RWPE2 (cell line): ENCODE data around the gene SLC44A1.

Experiments used
- ATAC-seq: fragments of 200-7000 bp; cut with Tn5 transposase; 3 replicates; pipeline ENCODE4 v1.9.1; 2021; ENCODE audit warnings: low read depth
- DNase-seq: peaks from one replicate; pipeline ENCODE4 v3.0.0-alpha.2; 2020; ENCODE audit warnings: low spot score
- H3K27ac ChIP-seq: fragments of 450-650 bp; 2 replicates; pipeline ENCODE4 v1.5.1; 2017; ENCODE audit warnings: mild to moderate bottlenecking; ENCODE audit not compliant: poor library complexity, severe bottlenecking
- H3K27me3 ChIP-seq: fragments of 250-450 bp; sonication (Bioruptor Pico); 2 replicates; pipeline ENCODE4 v1.5.1; 2021; ENCODE audit warnings: mild to moderate bottlenecking, moderate library complexity; ENCODE audit not compliant: insufficient read depth, poor library complexity, severe bottlenecking
- H3K36me3 ChIP-seq: fragments of 250-450 bp; sonication (Bioruptor Pico); 2 replicates; pipeline ENCODE4 v1.5.1; 2020; ENCODE audit warnings: low read depth, mild to moderate bottlenecking, moderate library complexity
- H3K4me1 ChIP-seq: fragments of 250-450 bp; sonication (Bioruptor Pico); 2 replicates; pipeline ENCODE4 v1.5.1; 2021; ENCODE audit warnings: mild to moderate bottlenecking, moderate library complexity; ENCODE audit not compliant: insufficient read depth, poor library complexity, severe bottlenecking
- H3K4me3 ChIP-seq: fragments of 250-450 bp; sonication (Bioruptor Pico); 2 replicates; pipeline ENCODE4 v1.5.1; 2021; ENCODE audit warnings: mild to moderate bottlenecking, moderate library complexity; ENCODE audit not compliant: severe bottlenecking
- H3K9me3 ChIP-seq: fragments of 250-450 bp; sonication (Bioruptor Pico); 2 replicates; pipeline ENCODE4 v1.5.1; 2021; ENCODE audit warnings: mild to moderate bottlenecking, moderate library complexity; ENCODE audit not compliant: severe bottlenecking
- TF ChIP-seq, protein P1 (sequence below): fragments of 450-650 bp; IDR thresholded peaks from one replicate; pipeline ENCODE4 v1.5.1; 2017; ENCODE audit warnings: mild to moderate bottlenecking, moderate library complexity; ENCODE audit not compliant: poor library complexity, severe bottlenecking

Gene SLC44A1

DNA sequence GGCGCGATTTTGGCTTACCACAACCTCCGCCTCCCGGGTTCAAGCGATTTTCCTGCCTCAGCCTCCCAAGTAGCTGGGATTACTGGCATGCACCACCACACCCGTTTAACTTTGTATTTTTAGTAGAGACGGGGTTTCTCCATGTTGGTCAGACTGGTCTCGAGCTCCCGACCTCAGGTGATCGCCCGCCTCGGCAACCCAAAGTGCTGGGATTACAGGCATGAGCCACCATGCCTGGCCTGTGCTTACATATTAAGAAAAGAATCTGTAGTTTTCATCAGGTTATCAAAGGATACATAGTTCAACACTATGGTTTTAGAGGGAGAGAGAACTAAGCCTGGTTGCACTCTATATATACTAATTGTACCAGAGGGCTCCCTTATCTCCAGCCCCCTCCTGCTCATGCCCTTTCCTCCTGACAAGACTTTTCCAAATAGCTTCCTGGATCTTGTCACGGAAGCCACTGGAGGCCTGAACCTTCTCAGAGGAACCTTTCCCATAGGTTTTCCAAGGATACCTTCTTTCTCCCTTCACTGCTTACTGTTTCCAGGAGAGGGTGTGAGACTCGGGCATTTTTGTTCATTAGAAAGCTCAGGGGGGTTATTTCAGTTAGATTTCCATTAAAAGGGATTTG, 53.1 kb downstream of the SLC44A1 start:
- ATAC-seq (no peak), DNase-seq (no peak)
- Histone ChIP-seq H3K4me3 (no peak overlapping the region), H3K27ac (no peak overlapping the region), H3K27me3 (no peaks in the 10 kb centered on the region), H3K36me3 (peaks cover 12% of the 10 kb centered on the region; the same call in 1 of the 2 replicates), H3K9me3 (no peaks in the 10 kb centered on the region), H3K4me1 (peaks cover 16% of the 10 kb centered on the region)
- TF ChIP-seq, protein P1, sequence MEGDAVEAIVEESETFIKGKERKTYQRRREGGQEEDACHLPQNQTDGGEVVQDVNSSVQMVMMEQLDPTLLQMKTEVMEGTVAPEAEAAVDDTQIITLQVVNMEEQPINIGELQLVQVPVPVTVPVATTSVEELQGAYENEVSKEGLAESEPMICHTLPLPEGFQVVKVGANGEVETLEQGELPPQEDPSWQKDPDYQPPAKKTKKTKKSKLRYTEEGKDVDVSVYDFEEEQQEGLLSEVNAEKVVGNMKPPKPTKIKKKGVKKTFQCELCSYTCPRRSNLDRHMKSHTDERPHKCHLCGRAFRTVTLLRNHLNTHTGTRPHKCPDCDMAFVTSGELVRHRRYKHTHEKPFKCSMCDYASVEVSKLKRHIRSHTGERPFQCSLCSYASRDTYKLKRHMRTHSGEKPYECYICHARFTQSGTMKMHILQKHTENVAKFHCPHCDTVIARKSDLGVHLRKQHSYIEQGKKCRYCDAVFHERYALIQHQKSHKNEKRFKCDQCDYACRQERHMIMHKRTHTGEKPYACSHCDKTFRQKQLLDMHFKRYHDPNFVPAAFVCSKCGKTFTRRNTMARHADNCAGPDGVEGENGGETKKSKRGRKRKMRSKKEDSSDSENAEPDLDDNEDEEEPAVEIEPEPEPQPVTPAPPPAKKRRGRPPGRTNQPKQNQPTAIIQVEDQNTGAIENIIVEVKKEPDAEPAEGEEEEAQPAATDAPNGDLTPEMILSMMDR = no peak

GRCh38 chr9:105299190-105299854, 54.9 kb downstream of the SLC44A1 start:
- Histone ChIP-seq H3K27ac (peak overlapping the region; percentile 6), H3K27me3 (no peaks in the 10 kb centered on the region), H3K4me1 (peaks cover 16% of the 10 kb centered on the region), H3K4me3 (no peak overlapping the region), H3K9me3 (no peaks in the 10 kb centered on the region), H3K36me3 (peaks cover 13% of the 10 kb centered on the region; the same call in 1 of the 2 replicates)
- DNase-seq (no peak), ATAC-seq (peak; percentile 88)
- TF ChIP-seq, protein P1 = no peak

DNA sequence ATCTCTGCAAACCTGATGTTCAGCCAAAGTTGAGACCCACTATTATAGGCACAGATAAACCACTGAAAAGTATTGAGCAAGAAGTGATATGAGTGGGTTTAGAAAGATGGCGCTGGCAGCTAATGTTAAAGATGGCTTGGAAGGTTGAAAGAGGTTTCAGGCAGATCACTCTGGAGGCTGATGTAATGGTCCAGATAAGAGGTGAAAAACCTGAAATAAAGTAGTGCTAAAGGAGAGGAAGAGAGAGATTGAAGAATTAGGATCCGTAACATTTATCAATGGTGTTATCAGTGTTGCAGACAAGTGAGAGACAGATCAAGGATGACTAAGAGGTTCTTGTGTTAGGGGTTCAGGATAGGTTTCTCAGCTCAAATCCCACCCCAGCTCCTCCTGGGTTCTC, 58.3 kb downstream of the SLC44A1 start:
- Histone ChIP-seq H3K4me1 (peaks cover 4% of the 10 kb centered on the region), H3K4me3 (no peak overlapping the region), H3K36me3 (peaks cover 16% of the 10 kb centered on the region; the same call in 1 of the 2 replicates), H3K9me3 (no peaks in the 10 kb centered on the region), H3K27ac (no peak overlapping the region), H3K27me3 (no peaks in the 10 kb centered on the region)
- ATAC-seq (no peak), DNase-seq (no peak)
- TF ChIP-seq, protein P1 = no peak

- Histone ChIP-seq H3K36me3 (0 out of 2 replicates have a peak, but pooled peaks cover 9% of the 10 kb centered on the region), H3K9me3 (no peaks in the 10 kb centered on the region), H3K27me3 (no peaks in the 10 kb centered on the region), H3K4me3 (no peak overlapping the region), H3K4me1 (no peaks in the 10 kb centered on the region), H3K27ac (no peak overlapping the region)
- TF ChIP-seq, protein P1 = no peak
- DNase-seq (no peak), ATAC-seq (no peak)
Observed at GRCh38 chr9:105305856-105306255, 61.4 kb downstream of the SLC44A1 start.
